Stimulated activated CD8-positive, alpha-beta memory T cell treated with anti-CD3 and anti-CD28 coated beads, Interleukin-15, amount 100 ng/mL, for 4 hours (primary cell): ENCODE results near the gene MMEL1.

Experiments used
- DNase-seq, 2 donors: peaks; one replicate each; pipeline ENCODE4 v3.0.0-alpha.2; 2020; ENCODE audit warnings: low read depth in 2 of 2

The MMEL1 gene

DNA sequence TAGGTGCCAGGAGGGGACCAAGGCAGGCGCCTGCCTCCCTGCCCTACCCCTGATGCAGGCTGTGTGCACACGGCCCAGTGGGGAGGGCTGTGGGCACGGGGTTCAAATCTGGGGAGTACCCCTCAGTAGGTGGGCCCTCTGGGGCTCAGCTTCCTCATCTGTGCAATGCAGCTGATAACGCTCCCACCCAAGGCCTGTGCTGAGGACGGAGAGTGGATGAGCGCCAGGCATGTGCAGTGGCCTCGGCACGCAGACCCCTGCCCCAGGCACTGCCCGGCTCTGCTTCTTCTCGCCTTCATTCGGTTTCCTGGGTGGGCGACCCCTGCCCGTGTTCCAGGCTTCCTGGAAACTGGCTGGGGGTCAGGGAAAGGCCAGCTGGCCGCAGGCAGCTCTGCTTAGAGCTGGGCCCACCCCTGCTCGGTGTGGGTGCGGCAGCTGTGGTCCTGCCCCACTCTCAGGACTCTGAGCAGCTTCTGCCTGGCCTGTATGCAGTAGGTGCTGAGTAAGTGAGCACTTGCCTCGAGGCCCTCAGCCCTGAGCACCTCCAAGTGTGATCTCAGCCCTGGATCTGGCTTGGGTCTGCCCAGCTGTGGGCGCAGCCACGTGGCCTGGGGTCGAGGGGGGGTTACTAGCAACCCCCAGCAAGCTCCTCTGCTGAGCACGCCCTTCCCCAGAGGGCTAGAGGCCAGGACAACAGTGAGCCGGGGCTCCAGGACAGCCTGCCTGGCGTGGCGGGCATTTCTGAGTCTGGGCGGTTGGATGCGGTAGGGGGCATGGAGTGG lies 88.5 kb downstream of the MMEL1 start:
- no peak for DNase-seq

DNA sequence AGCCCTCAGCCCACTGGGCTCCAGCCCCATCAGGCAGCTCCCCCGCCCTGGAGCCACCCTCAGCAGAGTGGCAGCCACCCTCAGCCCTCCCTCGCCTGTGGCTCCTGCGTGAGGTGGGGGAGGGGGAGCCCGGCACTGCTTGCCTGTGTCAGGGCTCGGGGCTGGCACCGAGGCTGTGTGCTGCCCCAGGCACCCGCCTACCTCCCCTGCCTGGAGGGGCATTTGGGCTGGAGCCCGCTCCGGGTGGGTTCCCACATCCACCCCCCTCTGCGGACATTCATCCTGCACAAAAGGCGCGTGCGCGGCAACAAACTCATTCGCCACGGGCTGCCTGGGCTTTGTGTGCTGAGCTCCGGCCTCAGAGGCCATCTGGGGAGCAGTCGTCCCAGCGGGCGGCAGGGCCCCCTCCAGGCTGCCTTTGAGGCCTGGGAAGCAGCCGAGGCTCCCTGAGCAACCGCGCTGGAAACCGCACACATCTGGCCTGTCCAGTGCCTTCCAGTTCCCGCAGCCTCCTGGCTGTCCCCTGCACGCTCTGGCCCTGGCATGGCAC lies 89.2 kb downstream of the MMEL1 start:
- DNase-seq, result no peak

DNA sequence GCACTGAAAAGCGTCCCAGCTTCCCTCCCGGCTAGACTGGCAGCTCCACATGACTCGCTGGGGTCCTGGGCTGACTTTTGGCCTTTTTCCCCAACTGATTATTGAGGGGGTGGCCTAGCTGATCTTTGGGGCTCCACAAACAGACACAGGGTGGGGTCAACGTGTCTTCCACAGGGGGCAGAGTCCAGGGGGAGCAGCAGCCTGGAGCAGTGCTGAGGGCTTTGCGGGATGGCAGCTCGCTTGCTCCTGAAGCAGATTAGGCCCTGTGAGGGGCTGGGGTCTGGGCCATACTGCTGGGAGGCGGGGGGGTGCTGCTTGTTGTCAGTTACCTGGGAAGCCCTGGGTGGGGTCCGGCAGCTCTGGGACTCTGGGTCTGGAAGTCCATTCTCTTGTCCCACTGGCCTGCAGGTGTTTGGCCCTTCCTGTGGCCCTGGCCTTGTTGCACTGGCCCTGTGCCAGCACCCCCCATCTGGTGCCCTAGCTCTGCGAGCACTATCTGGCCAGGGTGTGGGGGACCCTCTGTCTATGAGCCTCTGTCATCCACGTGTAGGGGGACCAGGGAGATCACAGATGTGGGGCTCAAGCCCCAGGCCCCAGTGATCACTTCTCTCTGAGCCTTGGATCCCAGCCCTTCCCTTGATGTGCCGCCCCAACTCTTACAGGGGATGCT lies 90.4 kb downstream of the MMEL1 start:
- no peak for DNase-seq

DNA sequence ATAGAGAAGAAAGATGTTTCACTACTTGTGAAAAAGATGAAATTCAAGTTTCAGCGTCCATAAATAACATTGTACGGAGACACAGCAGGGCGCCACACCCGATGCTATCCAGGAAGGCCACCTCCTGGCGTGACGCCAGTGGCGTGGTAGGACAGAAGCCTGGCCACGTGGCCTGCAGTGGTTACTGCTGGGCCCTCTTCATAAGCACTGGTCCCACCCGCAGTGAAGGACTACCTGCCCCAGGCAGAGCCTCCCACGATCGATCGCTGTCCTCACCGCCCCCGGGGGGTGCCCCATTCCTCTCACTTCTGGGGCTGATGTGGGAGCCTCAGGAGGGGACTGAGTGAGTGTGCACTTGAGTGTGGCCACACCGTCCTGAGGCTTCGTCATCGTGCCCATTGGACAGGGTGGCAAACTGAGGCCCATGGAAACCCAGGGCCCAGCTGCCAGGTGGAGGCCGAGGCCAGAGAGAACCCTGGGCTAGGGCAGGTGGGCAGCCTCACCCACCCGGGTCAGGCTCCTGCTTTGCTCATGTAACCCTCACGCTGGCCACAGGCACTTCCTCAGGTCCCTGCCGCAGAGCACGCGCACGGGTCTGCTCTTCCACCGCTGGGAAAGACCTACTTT lies 91.1 kb downstream of the MMEL1 start:
- no peak for DNase-seq

DNA sequence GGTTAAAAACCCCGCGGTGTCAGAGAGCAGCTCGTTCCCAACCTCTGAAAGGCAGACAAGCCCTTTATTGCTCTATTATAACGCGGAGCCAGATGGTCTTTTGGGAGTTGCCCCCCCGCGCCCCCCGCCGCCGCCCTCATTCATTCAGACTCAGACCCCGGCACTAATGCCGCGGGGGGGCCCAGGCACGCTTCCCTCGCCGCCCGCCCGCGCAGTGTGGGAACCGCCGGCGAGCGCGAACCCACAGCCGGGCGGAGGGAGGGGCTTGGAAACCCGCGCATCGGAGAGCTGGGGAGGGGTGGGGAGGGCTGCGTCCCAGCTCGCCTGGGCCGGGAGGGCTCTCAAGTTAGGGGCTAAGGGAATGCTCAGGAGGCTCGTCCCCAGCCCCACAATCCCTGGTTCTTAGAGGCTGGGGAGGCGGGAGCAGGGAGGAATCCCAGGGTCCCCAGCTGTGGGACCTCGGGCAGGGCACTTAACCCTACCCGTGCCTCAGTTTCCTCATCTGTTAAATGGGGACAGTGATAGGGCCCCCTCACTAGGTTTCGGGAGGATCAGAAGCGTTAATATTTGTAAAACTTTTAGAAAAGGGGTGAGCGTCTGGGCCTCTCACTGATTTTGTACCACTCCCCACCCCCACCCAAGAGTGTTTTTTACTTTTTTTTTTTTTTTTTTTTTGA lies 91.9 kb downstream of the MMEL1 start:
- DNase-seq, result no peak
